GM19438 (cell line): Measurements from ENCODE around the gene TTC32.
"Not testable (repeated sequence)": the region's sequence is repeated elsewhere in the genome, so short reads cannot be mapped to it uniquely, and the experiment has no call there.

Experiments
- ATAC-seq: cut with Tn5 transposase; IDR thresholded peaks from one replicate; pipeline ENCODE4 v1.9.1; 2021; ENCODE audit warnings: low read depth; ENCODE audit not compliant: unreplicated experiment

TTC32 gene

GRCh38 chr2:19901442-19902215, at the start of gene TTC32:
TTC32 (minus strand) TSS chr2:19901983; CDS start chr2:19901854, 129 bp downstream.
- ATAC-seq, result peak; percentile 78

GRCh38 chr2:19949071-19949470, 47.3 kb upstream of the TTC32 start:
- no peak for ATAC-seq

- ATAC-seq, result no peak
These were observed 45.6 kb upstream of the TTC32 start for GRCh38 chr2:19947184-19947940.

- no peak for ATAC-seq
These were observed 42.5 kb upstream of the TTC32 start for GRCh38 chr2:19944205-19944845.

GRCh38 chr2:19943189-19943588, 41.4 kb upstream of the TTC32 start:
- ATAC-seq, result no peak

- no peak for ATAC-seq
These were observed 40.4 kb upstream of the TTC32 start for GRCh38 chr2:19942199-19942598.

- ATAC-seq, result no peak
These were observed 35.2 kb upstream of the TTC32 start for GRCh38 chr2:19937004-19937403.

- ATAC-seq, result no peak
These were observed 34.4 kb upstream of the TTC32 start for GRCh38 chr2:19936203-19936602.

- ATAC-seq, result peak; percentile 91
These were observed 31.7 kb upstream of the TTC32 start for GRCh38 chr2:19933351-19933981.

- ATAC-seq, result peak; percentile 36
These were observed 31.1 kb upstream of the TTC32 start for GRCh38 chr2:19932928-19933327.

- ATAC-seq, result no peak
These were observed 27.4 kb upstream of the TTC32 start for GRCh38 chr2:19929226-19929625.

GRCh38 chr2:19927816-19928215, 26.0 kb upstream of the TTC32 start:
- ATAC-seq, result not testable (repeated sequence)

GRCh38 chr2:19924526-19924925, 22.7 kb upstream of the TTC32 start:
- not testable (repeated sequence) for ATAC-seq

GRCh38 chr2:19922188-19922587, 20.4 kb upstream of the TTC32 start:
- ATAC-seq, result not testable (repeated sequence)

GRCh38 chr2:19916385-19916950, 14.7 kb upstream of the TTC32 start:
- no peak for ATAC-seq

GRCh38 chr2:19914266-19914975, 12.6 kb upstream of the TTC32 start:
- no peak for ATAC-seq

GRCh38 chr2:19911808-19912509, 10.2 kb upstream of the TTC32 start:
- ATAC-seq, result no peak

- peak; percentile 1 for ATAC-seq
These were observed 495 bp upstream of the TTC32 start for GRCh38 chr2:19902216-19902740.

- ATAC-seq, result peak; percentile 2
These were observed 797 bp downstream of the TTC32 start for GRCh38 chr2:19900931-19901441.
